HTERT RPE-1 (cell line): ENCODE results near the gene PRKN.
"Not testable (repeated sequence)": the region's sequence is repeated elsewhere in the genome, so short reads cannot be mapped to it uniquely, and the experiment has no call there.

ENCODE experiments used
- in situ Hi-C: fragments of 300-500 bp; cut with MboI; formaldehyde crosslinking; loops from 4 replicates; pipeline ENCODE4 v1.14.3; 2020; ENCODE audit warnings: low sequenced_read_pairs

PRKN gene

GRCh38 chr6:161313475-161313874 lies 1414.1 kb downstream of the PRKN start:
- in situ Hi-C loops: not testable (repeated sequence)

GRCh38 chr6:161309774-161310173 lies 1417.8 kb downstream of the PRKN start:
- in situ Hi-C loops: not testable (repeated sequence)

- in situ Hi-C loops: no loop called here
Measured at GRCh38 chr6:161308075-161308655, 1419.4 kb downstream of the PRKN start.

- in situ Hi-C loops: no loop called here
Measured at GRCh38 chr6:161305860-161306259, 1421.7 kb downstream of the PRKN start.

- in situ Hi-C loops: no loop called here
Measured at GRCh38 chr6:161303628-161304340, 1423.8 kb downstream of the PRKN start.

- in situ Hi-C loops: no loop called here
Measured at GRCh38 chr6:161302949-161303348, 1424.6 kb downstream of the PRKN start.

- in situ Hi-C loops: no loop called here
Measured at GRCh38 chr6:161301338-161301737, 1426.2 kb downstream of the PRKN start.

- in situ Hi-C loops: no loop called here
Measured at GRCh38 chr6:161300823-161301222, 1426.7 kb downstream of the PRKN start.

- in situ Hi-C loops: no loop called here
Measured at GRCh38 chr6:161299726-161300125, 1427.8 kb downstream of the PRKN start.
